NCI-H146 (cell line): Measurements from ENCODE around the gene NFIL3.

ENCODE experiments used
- DNase-seq: peaks from one replicate; lab custom pipeline; 2025; lab: John Stamatoyannopoulos, UW

The NFIL3 gene

DNA sequence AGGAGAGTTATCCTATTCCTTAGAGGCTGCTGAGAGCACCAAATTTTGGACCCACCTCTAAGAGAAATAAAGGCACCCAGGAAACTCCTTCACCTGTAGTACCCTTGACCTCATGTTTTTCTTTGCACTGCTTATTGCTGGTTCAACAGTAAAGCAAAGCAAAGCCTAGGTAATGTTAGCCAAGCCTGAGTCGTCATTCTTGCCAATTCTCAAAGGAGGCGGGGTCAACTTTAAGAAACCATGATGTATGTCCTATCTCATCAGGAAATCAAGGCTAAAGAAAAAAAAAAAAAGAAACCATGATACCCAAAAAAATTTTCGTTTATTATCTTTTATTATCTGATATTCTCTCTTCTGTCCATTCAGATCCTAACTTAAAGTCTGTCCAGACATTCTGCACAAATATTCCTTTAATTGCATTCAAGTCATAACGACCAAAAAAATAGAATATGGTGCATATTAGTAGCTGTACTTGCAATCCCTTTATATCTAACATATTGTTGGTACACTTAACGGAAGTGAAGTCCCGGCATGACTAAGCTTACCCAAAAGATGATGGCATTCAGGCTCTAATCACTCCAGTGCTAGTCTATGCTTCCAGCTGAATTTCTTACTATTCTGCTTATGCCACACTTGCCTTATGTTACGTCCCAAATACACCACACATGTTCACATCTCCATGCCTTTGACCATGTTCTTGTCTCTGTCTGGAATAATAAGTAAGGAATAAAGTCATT, 63.7 kb downstream of the NFIL3 start:
- DNase-seq = no peak

DNA sequence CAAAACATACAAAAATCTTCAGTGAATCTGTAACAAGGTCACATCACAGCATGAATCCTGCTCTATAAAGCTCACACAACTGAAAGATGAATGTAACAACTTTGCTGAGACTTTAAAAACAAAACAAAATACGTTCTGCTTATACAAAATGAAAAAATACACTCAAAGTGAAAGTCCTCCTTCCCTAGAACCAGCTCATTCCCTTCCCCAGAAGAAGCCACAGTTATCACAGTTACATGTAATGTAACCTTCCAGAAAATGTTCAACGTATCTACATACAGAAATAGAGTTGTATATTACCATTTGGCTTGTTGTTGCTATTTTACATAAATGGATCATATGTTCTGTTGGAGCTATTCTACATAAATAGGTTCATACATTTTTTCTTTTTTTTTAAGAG, 64.5 kb downstream of the NFIL3 start:
- no peak for DNase-seq
